GM12878 (cell line): ENCODE data around the gene VPS8. TPM values are rescaled to one million over a fixed set of nuclear protein-coding genes. Genes with fewer than 3 reads are reported as not detected.

ENCODE experiments used
- CEBPB ChIP-seq, 2 experiments: fragments of 150-350 bp in 1 of 2; IDR thresholded peaks; 2 replicates each; pipeline ENCODE4 v1.6.1; 2012 to 2014; ENCODE audit warnings: low read depth in 2 of 2, low read length in 2 of 2, borderline replicate concordance in 1 of 2, inconsistent platforms in 1 of 2
- EED ChIP-seq: sonication (generic); IDR thresholded peaks from 2 replicates; pipeline ENCODE4 v1.6.1; 2016; ENCODE audit warnings: antibody characterized with exemption, low read depth
- EZH2 ChIP-seq: IDR thresholded peaks from 2 replicates; pipeline ENCODE4 v1.6.1; 2012; ENCODE audit warnings: low read depth, mild to moderate bottlenecking, control low read depth, inconsistent platforms, low read length, borderline replicate concordance; ENCODE audit not compliant: control insufficient read depth
- MEF2A ChIP-seq: IDR thresholded peaks from 2 replicates; pipeline ENCODE4 v1.6.1; 2011; ENCODE audit warnings: low read depth, mild to moderate bottlenecking, low read length, moderate library complexity; ENCODE audit not compliant: insufficient read depth
- NRF1 ChIP-seq: conservative IDR thresholded peaks from 2 replicates; pipeline ENCODE4 v1.6.1; 2011; ENCODE audit warnings: mild to moderate bottlenecking, low read depth, low read length, improper control_type of control experiment
- RBBP5 ChIP-seq: fragments of 200-600 bp; sonication (generic); conservative IDR thresholded peaks from 2 replicates; pipeline ENCODE4 v1.6.1; 2016
- SIX5 ChIP-seq: IDR thresholded peaks from 2 replicates; pipeline ENCODE4 v1.6.1; 2011; ENCODE audit warnings: mild to moderate bottlenecking, low read depth, low read length, moderate library complexity; ENCODE audit not compliant: severe bottlenecking
- SMC3 ChIP-seq: IDR thresholded peaks from 2 replicates; pipeline ENCODE4 v1.6.1; 2011; ENCODE audit warnings: low read length, improper control_type of control experiment, borderline replicate concordance
- SREBF1 ChIP-seq: IDR thresholded peaks from 2 replicates; pipeline ENCODE4 v1.6.1; 2012; ENCODE audit warnings: mild to moderate bottlenecking, low read length
- STAT3 ChIP-seq: IDR thresholded peaks from 2 replicates; pipeline ENCODE4 v1.6.1; 2011; ENCODE audit warnings: low read depth, low read length, improper control_type of control experiment
- YBX1 ChIP-seq: fragments of 450-650 bp; IDR thresholded peaks from 2 replicates; pipeline ENCODE4 v1.6.1; 2016; ENCODE audit warnings: antibody characterized with exemption
- YY1 ChIP-seq: IDR thresholded peaks from 2 replicates; pipeline ENCODE4 v1.6.1; 2011; ENCODE audit warnings: low read depth, mild to moderate bottlenecking, low read length
- ZZZ3 ChIP-seq: IDR thresholded peaks from 2 replicates; pipeline ENCODE4 v1.6.1; 2011; ENCODE audit warnings: low read depth; ENCODE audit not compliant: control insufficient read depth, insufficient read length
- polyA plus RNA-seq, 11 experiments: library from polyadenylated mRNA; depleted of rRNA in 4 of 11; unstranded in 6 of 11; stranded (reverse) in 5 of 11; fragments of >200 nt; fragmentation: Nextera tagmentation in 4 of 11; fragmentation: Illumina TruSeq in 1 of 11; extraction: Ambion mirVana in 4 of 11; extraction: Trizol in 1 of 11; gene quantifications; 1 replicate in 1 of 11; 2 replicates in 10 of 11; pipeline versions ENCODE4 v1.2.1 to v1.2.3, GENCODE V29; 2011 to 2016; ENCODE audit warnings: inconsistent platforms in 2 of 11, missing spikeins in 2 of 11, low read depth in 1 of 11
- total RNA-seq, 4 experiments: library from RNA; depleted of rRNA in 3 of 4; stranded (reverse); fragments of >200 nt in 3 of 4; fragmentation: Illumina TruSeq in 1 of 4; extraction: Trizol in 1 of 4; gene quantifications; 2 replicates each; pipeline versions ENCODE4 v1.2.1 to v1.2.3, GENCODE V29; 2013 to 2021
- TF ChIP-seq, protein P1 (sequence below): IDR thresholded peaks from 2 replicates; pipeline ENCODE4 v1.6.1; 2011; ENCODE audit warnings: borderline replicate concordance, low read depth, mild to moderate bottlenecking, moderate library complexity, mixed read lengths, low read length; ENCODE audit not compliant: insufficient read depth; ENCODE audit errors: extremely low read length
- TF ChIP-seq, protein P2 (sequence below): IDR thresholded peaks from 2 replicates; pipeline ENCODE4 v1.6.1; 2011; ENCODE audit warnings: mild to moderate bottlenecking, low read depth, low read length, moderate library complexity; ENCODE audit not compliant: insufficient replicate concordance
- TF ChIP-seq, protein P3 (sequence below): fragments of 450-650 bp; IDR thresholded peaks from 2 replicates; pipeline ENCODE4 v1.6.1; 2018; ENCODE audit warnings: borderline replicate concordance, mild to moderate bottlenecking; ENCODE audit not compliant: partially characterized antibody
- TF ChIP-seq, protein P4 (sequence below): fragments of 450-650 bp; IDR thresholded peaks from 2 replicates; pipeline ENCODE4 v1.6.1; 2016; ENCODE audit warnings: mild to moderate bottlenecking
- TF ChIP-seq, protein P5 (sequence below): fragments of 450-650 bp; formaldehyde crosslinking; IDR thresholded peaks from 2 replicates; pipeline ENCODE4 v1.5.0; 2022; ENCODE audit warnings: mild to moderate bottlenecking, missing genetic modification characterization

Gene VPS8
- total and polyA plus RNA-seq, 10 of the 15 experiments (the other 5 are each of a cell fraction or from before 2014, with no cell fraction given), result 8.9 to 34.7 (median 20.9) TPM

DNA sequence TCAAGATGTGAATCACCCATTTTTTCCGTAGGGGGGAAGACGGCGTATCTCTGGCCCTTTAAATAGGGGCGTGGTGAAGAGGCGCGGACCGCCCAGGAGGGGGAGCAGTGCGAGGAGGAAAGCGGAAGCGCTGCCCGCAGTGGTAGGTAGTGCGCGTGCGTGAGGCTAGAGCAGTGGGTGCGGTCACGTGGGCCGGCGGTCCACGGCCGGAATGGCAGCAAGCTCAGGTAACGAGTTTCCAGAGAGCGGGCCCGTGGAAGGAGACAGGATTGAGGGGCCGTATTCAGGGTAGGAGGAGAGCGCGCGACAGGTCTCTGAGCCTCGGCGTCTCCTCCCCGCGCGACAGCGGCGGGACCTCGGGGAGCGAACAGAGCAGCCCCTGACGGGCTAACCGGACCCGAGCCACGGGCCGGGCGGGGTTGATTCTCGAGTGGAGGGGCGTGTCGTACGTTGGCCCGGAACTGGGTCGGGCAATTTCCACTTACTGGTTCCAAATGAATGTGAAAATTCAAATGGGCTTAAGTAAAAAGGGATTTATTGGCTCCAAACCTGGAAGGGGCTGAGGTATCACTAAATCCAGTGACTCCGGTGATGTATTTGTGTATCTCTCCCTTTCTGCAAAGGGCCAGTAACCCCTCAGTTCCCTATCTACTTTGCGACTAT is at the start of gene VPS8 (continued):
- TF ChIP-seq, protein P1, sequence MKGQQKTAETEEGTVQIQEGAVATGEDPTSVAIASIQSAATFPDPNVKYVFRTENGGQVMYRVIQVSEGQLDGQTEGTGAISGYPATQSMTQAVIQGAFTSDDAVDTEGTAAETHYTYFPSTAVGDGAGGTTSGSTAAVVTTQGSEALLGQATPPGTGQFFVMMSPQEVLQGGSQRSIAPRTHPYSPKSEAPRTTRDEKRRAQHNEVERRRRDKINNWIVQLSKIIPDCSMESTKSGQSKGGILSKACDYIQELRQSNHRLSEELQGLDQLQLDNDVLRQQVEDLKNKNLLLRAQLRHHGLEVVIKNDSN, result peak; percentile 96
- TF ChIP-seq MEF2A (0 out of 2 replicates have a peak, but pooled peaks have one; percentile 10), SMC3 (no peak), SREBF1 (no peak), ZZZ3 (no peak), STAT3 (no peak), RBBP5 (no peak), EED (no peak), NRF1 (peak; percentile 78), YBX1 (no peak), CEBPB (IDR thresholded peaks at IDR 0.05; ENCODE audit: borderline replicate concordance in 1 of 2, low read depth in 2 of 2, low read length in 2 of 2) (no peak), YY1 (peak; percentile 93), EZH2 (no peak), SIX5 (no peak)
- TF ChIP-seq, protein P2, sequence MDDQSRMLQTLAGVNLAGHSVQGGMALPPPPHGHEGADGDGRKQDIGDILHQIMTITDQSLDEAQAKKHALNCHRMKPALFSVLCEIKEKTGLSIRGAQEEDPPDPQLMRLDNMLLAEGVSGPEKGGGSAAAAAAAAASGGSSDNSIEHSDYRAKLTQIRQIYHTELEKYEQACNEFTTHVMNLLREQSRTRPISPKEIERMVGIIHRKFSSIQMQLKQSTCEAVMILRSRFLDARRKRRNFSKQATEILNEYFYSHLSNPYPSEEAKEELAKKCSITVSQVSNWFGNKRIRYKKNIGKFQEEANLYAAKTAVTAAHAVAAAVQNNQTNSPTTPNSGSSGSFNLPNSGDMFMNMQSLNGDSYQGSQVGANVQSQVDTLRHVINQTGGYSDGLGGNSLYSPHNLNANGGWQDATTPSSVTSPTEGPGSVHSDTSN, result no peak
- TF ChIP-seq, protein P3, sequence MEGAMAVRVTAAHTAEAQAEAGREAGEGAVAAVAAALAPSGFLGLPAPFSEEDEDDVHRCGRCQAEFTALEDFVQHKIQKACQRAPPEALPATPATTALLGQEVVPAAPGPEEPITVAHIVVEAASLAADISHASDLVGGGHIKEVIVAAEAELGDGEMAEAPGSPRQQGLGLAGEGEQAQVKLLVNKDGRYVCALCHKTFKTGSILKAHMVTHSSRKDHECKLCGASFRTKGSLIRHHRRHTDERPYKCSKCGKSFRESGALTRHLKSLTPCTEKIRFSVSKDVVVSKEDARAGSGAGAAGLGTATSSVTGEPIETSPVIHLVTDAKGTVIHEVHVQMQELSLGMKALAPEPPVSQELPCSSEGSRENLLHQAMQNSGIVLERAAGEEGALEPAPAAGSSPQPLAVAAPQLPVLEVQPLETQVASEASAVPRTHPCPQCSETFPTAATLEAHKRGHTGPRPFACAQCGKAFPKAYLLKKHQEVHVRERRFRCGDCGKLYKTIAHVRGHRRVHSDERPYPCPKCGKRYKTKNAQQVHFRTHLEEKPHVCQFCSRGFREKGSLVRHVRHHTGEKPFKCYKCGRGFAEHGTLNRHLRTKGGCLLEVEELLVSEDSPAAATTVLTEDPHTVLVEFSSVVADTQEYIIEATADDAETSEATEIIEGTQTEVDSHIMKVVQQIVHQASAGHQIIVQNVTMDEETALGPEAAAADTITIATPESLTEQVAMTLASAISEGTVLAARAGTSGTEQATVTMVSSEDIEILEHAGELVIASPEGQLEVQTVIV, result peak; percentile 88
- TF ChIP-seq, protein P4, sequence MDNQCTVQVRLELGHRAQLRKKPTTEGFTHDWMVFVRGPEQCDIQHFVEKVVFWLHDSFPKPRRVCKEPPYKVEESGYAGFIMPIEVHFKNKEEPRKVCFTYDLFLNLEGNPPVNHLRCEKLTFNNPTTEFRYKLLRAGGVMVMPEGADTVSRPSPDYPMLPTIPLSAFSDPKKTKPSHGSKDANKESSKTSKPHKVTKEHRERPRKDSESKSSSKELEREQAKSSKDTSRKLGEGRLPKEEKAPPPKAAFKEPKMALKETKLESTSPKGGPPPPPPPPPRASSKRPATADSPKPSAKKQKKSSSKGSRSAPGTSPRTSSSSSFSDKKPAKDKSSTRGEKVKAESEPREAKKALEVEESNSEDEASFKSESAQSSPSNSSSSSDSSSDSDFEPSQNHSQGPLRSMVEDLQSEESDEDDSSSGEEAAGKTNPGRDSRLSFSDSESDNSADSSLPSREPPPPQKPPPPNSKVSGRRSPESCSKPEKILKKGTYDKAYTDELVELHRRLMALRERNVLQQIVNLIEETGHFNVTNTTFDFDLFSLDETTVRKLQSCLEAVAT, result 0 out of 2 replicates have a peak, but pooled peaks have one; percentile 50
- TF ChIP-seq, protein P5, sequence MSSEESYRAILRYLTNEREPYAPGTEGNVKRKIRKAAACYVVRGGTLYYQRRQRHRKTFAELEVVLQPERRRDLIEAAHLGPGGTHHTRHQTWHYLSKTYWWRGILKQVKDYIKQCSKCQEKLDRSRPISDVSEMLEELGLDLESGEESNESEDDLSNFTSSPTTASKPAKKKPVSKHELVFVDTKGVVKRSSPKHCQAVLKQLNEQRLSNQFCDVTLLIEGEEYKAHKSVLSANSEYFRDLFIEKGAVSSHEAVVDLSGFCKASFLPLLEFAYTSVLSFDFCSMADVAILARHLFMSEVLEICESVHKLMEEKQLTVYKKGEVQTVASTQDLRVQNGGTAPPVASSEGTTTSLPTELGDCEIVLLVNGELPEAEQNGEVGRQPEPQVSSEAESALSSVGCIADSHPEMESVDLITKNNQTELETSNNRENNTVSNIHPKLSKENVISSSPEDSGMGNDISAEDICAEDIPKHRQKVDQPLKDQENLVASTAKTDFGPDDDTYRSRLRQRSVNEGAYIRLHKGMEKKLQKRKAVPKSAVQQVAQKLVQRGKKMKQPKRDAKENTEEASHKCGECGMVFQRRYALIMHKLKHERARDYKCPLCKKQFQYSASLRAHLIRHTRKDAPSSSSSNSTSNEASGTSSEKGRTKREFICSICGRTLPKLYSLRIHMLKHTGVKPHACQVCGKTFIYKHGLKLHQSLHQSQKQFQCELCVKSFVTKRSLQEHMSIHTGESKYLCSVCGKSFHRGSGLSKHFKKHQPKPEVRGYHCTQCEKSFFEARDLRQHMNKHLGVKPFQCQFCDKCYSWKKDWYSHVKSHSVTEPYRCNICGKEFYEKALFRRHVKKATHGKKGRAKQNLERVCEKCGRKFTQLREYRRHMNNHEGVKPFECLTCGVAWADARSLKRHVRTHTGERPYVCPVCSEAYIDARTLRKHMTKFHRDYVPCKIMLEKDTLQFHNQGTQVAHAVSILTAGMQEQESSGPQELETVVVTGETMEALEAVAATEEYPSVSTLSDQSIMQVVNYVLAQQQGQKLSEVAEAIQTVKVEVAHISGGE (CRISPR knock-in tag), result no peak
